ENCODE results near the gene SYTL5.

The SYTL5 gene

DNA sequence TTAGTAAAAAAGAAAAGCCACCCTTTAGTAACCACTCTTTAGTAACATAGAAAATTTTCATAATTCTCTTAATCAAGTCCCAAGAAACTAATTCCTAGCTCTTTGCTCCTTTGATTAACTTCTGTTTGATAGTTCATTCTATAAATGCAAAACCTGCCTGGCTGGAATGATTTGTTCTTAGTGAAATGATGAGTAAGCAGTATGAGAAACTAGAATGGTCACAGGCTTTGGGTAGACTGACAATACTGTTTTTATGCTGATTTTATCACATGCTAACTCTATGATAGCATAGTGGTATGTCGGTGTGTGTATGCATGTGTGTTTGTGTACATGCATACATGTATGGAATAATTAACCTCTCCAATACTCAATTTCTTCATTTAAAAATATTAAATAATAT is 81.2 kb downstream of the SYTL5 start:
- no peak for DNase-seq (ENCODE audit: low read depth in 2 of 2, low spot score in 1 of 2)

- DNase-seq (ENCODE audit: low read depth in 2 of 2, low spot score in 1 of 2): no peak
Measured at GRCh38 chrX:38089173-38089982, 83.0 kb downstream of the SYTL5 start.

- DNase-seq (ENCODE audit: low read depth in 2 of 2, low spot score in 1 of 2): no peak
Measured at GRCh38 chrX:38095971-38096529, 89.7 kb downstream of the SYTL5 start.

DNA sequence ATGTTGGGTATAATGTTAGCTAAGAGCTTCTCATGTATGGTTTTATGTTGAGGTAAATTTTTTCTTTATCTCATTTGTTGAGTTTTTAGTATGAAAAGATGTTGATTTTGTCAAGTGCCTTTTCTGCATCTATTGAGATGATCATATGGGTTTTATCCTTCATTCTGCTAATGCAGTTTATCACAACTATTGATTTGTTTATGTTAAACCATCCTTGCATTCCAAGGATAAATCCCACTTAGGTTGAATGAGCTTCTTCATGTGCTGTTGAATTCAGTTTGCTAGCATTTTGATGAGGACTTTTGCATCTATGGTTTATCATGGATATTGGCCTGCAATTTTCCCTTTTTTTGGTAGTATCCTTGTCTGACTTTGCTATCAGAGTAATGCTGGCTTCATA is 93.3 kb downstream of the SYTL5 start:
- no peak for DNase-seq (ENCODE audit: low read depth in 2 of 2, low spot score in 1 of 2)

DNA sequence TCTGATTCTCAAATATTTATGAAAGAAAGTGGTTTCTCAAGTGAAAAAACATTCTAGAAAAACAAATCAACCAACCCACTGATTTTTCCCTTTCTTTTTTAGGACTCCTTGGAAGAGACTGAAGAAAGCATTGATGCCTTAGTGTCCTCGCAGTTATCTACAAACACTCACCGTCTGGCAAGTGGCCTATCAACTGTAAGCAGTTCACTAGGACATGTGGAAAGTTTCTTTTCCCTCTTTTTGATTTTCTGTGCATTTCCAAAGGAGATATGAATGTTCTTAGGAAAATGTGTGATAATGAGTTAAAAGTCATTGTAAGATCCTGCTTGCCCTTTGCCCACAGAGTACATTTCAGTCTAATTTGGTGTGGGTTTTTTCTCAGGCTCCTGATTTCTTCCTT is 95.9 kb downstream of the SYTL5 start:
- DNase-seq (ENCODE audit: low read depth in 2 of 2, low spot score in 1 of 2): no peak

- no peak for DNase-seq (ENCODE audit: low read depth in 2 of 2, low spot score in 1 of 2)
Measured at GRCh38 chrX:38102875-38103274, 96.5 kb downstream of the SYTL5 start.

- DNase-seq (ENCODE audit: low read depth in 2 of 2, low spot score in 1 of 2): no peak
Measured at GRCh38 chrX:38103857-38104812, 97.8 kb downstream of the SYTL5 start.

- no peak for DNase-seq (ENCODE audit: low read depth in 2 of 2, low spot score in 1 of 2)
Measured at GRCh38 chrX:38105216-38105725, 98.9 kb downstream of the SYTL5 start.

DNA sequence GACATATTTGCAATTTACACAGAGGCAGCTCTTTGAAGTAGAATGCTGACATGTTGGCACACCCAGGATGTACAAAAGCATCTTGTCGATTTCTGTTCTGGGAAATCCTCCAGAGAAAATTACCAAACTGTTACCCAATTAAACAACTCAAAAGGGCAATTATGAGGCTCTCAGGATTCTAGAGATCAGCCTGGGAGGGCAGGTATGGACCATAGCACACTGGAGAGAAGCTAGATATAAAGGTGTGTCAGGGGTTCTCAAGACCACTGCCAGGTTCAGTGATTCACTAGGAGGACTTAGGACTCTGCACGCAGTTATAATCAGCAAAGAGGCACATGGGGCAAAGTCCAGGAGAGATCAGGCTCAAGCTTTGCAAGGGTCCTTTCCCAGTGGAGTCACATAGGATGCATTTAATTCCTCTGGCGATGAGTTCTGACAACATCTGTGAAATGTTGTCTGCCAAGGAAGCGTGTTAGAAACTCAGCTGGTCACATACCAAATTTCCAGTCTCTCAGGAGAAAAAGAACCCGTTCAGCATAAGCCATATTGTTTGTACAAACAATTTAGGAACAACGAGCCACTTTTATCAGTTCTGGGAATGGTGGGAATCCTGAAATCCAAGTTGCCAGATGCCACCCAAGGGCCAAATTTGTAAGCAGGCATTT is 100.8 kb downstream of the SYTL5 start:
- DNase-seq (ENCODE audit: low read depth in 2 of 2, low spot score in 1 of 2): no peak

DNA sequence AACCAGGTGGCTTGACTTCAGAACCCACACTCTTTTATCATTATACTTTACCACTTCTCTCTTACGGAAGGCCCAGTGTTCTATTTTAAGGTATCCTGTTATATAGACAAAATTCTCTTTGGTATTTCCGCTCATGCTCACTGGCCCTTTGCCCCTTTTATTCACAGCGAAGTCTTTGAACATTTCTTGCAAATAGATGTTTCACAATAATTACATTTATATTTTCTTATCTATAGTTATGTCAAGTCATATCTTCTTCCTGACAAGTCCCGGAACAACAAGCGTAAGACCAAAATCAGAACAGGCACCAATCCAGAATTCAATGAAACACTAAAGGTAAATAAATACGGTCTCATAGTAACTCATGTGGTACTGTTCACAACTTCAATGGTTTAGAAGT is 102.0 kb downstream of the SYTL5 start:
- no peak for DNase-seq (ENCODE audit: low read depth in 2 of 2, low spot score in 1 of 2)

GRCh38 chrX:38109042-38109898 is 102.9 kb downstream of the SYTL5 start:
- DNase-seq (ENCODE audit: low read depth in 2 of 2, low spot score in 1 of 2): no peak

DNA sequence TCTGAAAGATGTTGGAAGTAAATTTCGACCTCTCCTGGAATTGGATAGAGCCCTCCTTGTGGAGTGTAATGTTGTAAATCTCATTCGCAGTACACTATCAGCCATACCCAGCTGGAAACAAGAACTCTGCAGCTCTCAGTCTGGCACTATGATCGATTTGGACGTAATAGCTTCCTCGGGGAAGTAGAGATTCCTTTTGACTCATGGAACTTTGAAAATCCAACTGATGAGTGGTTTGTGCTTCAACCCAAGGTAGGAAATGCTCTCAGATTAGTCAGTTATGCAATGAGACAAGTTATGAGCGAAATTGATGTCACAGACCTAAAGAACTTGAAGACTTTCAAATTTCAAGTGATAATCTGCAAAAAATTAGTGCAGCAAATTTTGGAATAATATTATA is 103.9 kb downstream of the SYTL5 start:
- DNase-seq (ENCODE audit: low read depth in 2 of 2, low spot score in 1 of 2): no peak

GRCh38 chrX:38111196-38111595 is 104.8 kb downstream of the SYTL5 start:
- no peak for DNase-seq (ENCODE audit: low read depth in 2 of 2, low spot score in 1 of 2)

GRCh38 chrX:38112566-38112965 is 106.2 kb downstream of the SYTL5 start:
- no peak for DNase-seq (ENCODE audit: low read depth in 2 of 2, low spot score in 1 of 2)

GRCh38 chrX:38116706-38117105 is 110.4 kb downstream of the SYTL5 start:
- no peak for DNase-seq (ENCODE audit: low read depth in 2 of 2, low spot score in 1 of 2)

- DNase-seq (ENCODE audit: low read depth in 2 of 2, low spot score in 1 of 2): no peak
Measured at GRCh38 chrX:38117485-38117884, 111.1 kb downstream of the SYTL5 start.

DNA sequence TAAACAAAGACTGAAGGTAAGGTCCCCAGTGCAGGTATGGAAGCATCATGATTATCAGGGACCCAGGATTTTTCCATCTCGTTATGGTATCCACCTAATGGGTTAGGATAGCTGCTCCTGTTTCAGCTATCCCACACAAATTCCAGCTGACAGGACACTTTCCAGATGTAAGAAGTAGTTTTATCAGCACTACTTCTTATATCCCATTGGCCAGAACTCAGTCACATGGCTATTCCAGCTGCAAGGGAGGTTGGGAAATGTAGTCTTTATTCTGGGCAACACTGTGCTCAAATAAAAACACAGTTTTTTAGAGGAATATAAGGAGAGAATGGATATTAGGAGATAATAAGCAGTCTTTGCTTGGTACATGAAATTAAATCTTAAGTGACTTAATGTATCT is 117.6 kb downstream of the SYTL5 start:
- no peak for DNase-seq (ENCODE audit: low read depth in 2 of 2, low spot score in 1 of 2)

DNA sequence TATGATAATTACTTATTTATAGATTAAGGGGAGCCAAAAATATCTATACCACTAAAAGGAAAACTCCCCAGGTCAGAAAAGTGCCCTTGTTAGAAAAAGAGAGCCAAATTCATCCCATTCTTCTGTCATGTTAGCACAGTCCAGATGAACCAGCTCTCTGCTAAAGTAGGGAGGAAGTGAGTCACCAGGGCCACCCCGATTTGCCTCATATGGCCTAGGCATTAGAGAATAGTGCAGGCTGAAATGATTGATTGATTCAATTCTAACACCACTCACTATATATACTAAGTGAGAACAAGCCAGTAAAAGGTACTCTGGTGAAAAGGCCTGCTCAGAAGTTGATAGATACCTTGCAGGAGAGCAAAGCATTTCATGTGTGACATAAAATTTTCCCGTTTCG is 119.8 kb downstream of the SYTL5 start:
- DNase-seq (ENCODE audit: low read depth in 2 of 2, low spot score in 1 of 2): no peak

- DNase-seq (ENCODE audit: low read depth in 2 of 2, low spot score in 1 of 2): no peak
Measured at GRCh38 chrX:38127961-38128360, 121.6 kb downstream of the SYTL5 start.

DNA sequence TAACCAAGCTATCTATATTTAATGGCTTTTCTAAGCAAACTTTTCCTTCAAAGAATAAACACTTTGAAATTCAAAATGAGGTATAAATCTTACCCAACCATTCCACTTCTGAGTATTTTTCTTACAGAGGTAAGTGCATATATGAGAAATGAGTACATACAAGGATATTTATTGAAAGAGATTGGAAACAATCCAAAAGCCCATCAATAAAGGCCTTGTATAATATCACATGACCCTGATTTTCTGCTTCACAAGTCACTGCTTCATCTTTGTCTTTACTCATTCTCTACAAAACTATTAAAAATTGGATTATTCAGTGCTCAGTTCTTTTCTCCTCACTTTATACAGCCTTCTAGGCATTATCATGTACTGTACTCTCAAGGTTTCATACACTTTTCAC is 123.0 kb downstream of the SYTL5 start:
- DNase-seq (ENCODE audit: low read depth in 2 of 2, low spot score in 1 of 2): no peak

Measured in stimulated activated CD8-positive, alpha-beta memory T cell treated with anti-CD3 and anti-CD28 coated beads, Interleukin-4, amount 100 ng/mL, for 1 hour (primary cell).